CD4-positive, alpha-beta T cell treated with Interleukin-17A for 4 hours (primary cell): ENCODE results near the gene IL17D.
"Not testable (repeated sequence)": the region's sequence is repeated elsewhere in the genome, so short reads cannot be mapped to it uniquely, and the experiment has no call there.

Experiments used
- DNase-seq: peaks from one replicate; pipeline ENCODE4 v3.0.0-alpha.2; 2020; ENCODE audit warnings: mixed read lengths

IL17D gene

GRCh38 chr13:20721058-20721453, 17.6 kb downstream of the IL17D start:
- no peak for DNase-seq

DNA sequence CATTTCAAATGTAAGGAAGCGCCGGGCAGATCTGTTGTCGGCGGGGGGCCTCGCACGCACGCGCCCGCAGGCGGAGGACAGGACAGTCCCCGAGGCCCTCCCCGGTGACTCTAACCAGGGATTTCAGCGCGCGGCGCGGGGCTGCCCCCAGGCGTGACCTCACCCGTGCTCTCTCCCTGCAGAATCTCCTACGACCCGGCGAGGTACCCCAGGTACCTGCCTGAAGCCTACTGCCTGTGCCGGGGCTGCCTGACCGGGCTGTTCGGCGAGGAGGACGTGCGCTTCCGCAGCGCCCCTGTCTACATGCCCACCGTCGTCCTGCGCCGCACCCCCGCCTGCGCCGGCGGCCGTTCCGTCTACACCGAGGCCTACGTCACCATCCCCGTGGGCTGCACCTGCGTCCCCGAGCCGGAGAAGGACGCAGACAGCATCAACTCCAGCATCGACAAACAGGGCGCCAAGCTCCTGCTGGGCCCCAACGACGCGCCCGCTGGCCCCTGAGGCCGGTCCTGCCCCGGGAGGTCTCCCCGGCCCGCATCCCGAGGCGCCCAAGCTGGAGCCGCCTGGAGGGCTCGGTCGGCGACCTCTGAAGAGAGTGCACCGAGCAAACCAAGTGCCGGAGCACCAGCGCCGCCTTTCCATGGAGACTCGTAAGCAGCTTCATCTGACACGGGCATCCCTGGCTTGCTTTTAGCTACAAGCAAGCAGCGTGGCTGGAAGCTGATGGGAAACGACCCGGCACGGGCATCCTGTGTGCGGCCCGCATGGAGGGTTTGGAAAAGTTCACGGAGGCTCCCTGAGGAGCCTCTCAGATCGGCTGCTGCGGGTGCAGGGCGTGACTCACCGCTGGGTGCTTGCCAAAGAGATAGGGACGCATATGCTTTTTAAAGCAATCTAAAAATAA, 18.2 kb downstream of the IL17D start:
- DNase-seq = no peak

DNA sequence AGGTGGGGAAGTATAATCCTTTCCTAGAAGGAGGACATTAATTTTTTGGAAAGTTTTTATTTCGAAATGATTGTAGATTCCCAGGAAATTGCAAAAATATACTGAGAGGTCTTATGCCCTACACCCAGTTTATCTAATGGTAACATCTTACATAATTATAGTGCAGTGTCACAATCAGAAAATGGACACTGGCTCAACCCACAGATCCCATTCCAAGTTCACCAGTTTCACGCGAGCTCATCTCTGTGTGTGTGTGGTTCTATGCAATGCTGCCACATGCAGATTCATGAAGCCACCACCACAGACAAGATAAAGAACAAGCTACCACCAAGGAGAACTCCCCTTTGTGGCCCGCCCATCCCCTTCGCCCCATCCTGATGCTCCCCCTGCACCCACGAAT, 24.4 kb downstream of the IL17D start:
- DNase-seq = no peak

DNA sequence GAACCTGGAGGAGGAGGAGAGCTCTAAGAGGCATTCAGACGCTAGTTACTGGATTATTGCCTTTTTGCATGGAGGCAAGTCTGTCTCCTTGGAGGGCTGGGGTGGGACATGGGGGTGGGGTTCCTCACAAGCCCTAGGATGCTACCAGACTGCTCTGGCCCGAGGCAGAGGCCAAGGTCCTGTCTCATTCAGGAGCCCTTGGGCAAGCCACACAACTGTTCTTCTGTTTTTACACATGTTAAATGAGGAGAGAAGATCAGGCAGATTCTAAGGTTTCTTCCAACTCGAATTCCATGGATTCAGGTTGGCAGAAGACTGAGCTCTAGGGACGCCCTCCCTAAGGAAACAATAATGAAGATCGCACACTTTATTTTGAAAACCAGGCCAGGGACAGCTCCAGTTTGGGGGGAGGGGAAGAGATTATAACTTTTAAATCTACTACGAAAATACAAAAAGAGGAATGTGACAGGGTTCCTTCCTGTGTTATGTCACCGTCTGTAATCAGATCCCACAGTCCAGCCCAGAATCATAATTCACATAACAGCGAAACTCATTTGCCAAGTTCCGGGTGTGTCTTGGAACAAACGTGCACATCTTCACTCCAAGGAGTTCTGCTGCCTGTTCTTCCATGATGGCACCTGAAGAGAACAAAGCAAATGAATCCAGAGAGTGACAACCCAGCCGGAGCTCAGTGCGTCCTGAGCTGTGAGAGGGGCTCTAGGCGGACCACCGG, 25.2 kb downstream of the IL17D start:
- no peak for DNase-seq

DNA sequence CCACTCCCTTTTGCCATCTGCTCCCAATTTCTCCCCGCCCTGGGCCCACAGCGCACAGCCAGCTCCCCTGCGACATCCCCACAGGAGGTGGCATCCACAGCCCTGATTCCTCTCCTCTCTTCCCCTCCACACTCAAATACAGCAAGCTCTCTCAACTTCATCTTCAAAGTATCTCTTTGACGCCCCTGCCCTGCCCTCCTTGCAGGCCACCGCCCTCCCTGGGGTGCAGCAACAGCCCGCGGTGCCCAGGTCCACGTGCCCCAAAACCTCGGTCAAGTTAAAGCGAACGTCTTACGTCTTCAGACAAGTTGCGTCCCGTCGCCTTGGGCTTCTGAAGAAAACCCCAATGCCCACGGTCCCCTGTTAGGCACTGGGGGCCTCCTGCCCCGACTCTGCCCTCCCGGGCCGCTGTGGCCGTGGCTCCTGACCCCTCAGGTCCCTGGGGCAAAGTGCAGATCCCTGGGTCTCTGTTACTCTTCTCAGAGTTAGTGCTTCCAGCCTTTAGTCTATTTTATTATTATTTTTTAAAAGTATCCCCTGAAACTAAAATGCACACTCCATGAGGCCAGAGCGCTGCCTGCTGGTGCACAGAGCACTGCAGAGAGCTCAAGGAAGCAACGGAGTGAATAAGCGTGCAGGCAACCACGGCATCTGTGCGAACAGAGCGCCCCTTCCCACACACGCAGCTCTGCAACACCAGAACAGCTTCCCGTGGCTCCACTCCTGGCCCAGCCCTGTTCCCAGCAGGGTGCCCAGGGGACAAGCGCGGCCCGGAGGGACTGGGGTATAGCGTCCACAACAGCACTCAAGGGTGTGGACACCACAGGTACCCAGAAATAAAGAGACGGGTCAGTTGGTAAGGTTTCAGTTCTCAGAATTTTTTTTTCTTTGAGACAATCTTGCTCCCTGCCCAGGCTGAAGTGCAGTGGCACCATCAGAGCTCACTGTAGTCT, 26.4 kb downstream of the IL17D start:
- no peak for DNase-seq

DNA sequence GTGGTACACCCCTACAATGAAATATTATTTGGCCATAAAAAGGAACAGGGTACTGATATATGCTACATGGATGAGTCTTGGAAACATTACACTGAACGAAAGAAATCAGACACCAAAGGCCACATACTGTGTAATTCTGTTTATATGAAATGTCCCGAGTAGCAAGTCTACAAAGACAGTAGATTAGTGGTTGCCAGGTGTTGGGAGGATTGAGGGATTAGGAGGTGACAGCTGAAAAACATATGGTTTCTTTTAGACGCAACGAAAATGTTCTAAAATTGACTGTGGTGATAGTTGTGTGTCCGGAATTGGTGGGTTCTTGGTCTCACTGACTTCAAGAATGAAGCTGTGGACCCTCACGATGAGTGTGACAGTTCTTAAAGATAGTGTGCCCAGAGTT, 35.1 kb downstream of the IL17D start:
- no peak for DNase-seq

- no peak for DNase-seq
Measured at GRCh38 chr13:20740021-20740420, 36.5 kb downstream of the IL17D start.

GRCh38 chr13:20743830-20744404, 40.4 kb downstream of the IL17D start:
- not testable (repeated sequence) for DNase-seq

- DNase-seq = no peak
Measured at GRCh38 chr13:20749377-20749776, 45.9 kb downstream of the IL17D start.

DNA sequence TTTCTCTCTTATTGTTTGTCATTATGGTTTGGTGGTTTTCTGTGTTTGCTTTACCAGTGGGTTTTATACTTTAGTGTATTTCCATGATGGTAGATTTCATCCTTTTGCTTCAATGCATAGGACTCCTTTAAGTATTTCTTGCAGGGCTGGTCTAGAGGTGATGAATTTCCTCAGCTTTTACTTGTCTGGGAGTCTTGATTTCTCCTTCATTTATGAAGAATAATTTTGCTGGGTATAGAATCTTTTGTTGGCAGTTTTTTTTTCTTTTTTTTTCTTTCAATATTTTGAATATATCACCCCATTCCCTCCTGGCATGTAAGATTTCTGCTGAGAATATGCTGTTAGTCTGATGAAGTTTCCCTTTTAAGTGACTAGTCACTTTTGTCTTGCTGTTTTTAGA, 50.5 kb downstream of the IL17D start:
- DNase-seq = no peak

GRCh38 chr13:20760872-20761271, 57.4 kb downstream of the IL17D start:
- DNase-seq = no peak

DNA sequence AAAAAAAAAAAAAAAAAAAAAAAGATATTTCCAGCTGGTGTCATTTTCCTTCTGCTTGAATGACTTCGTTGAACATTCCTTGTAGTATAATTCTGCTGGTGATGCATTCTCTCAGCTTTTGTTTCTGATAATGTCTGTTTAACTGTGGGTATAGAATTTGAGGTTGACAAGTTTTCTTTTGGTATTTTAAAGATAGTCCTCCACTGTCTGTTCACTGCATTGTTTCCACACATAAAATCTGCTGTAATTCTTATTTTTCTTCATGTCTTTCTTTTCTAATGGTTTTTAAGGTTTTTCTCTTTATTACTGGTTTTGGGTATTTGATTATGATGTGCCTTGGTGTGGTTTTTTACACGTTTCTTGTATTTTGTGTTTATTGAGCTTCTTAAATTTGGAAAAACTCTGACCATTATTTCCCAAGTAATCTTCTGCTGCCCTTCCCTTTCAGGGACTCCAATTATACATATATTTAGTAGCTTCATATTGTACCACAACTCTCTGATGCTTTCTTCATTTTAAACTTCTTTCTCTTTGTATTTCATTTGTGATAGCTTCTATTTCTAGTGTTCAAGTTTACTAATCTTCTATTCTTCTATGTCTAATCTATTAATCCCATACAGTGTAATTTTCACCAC, 63.9 kb downstream of the IL17D start:
- no peak for DNase-seq

GRCh38 chr13:20769091-20769490, 65.6 kb downstream of the IL17D start:
- no peak for DNase-seq

- no peak for DNase-seq
Measured at GRCh38 chr13:20769834-20770233, 66.3 kb downstream of the IL17D start.
